Measurements from ENCODE around the gene TRMO. TPM values are rescaled to one million over a fixed set of nuclear protein-coding genes. Genes with fewer than 3 reads are reported as not detected.

The TRMO gene
- total RNA-seq, 1 donor from 2014 or later, result 8.5 TPM

- Histone ChIP-seq H3K27ac (ENCODE audit: low read depth, low read length) (no peak overlapping the region), H3K9ac (ENCODE audit: low read length) (no peak overlapping the region), H3K4me3 (ENCODE audit: insufficient read depth, low read depth, low read length) (no peak overlapping the region), H3K36me3 (ENCODE audit: insufficient read depth, low read length) (peaks cover 5% of the 10 kb centered on the region), H4K20me1 (ENCODE audit: insufficient read depth, low read length) (peaks cover 21% of the 10 kb centered on the region), H3K79me2 (ENCODE audit: insufficient read depth, low read length) (peaks cover 5% of the 10 kb centered on the region), H3K4me2 (ENCODE audit: low read length) (no peak overlapping the region), H3K4me1 (ENCODE audit: insufficient read depth, low read length) (peaks cover 5% of the 10 kb centered on the region), H2AFZ (ENCODE audit: low read depth, low read length) (no peak overlapping the region), H3K9me3 (ENCODE audit: insufficient read depth, low read depth, low read length) (no peaks in the 10 kb centered on the region), H3K27me3 (ENCODE audit: insufficient read depth, low read length) (no peaks in the 10 kb centered on the region)
- DNase-seq (ENCODE audit: low read depth) (no peak), FAIRE-seq (no peak)
- no peak for TF ChIP-seq CTCF (IDR thresholded peaks at IDR 0.05; ENCODE audit: insufficient read depth, low read depth, low read length)
- TF ChIP-seq EZH2 (IDR thresholded peaks at IDR 0.05; ENCODE audit: insufficient read depth, low read length), result no peak
- Mint-ChIP-seq H3K27me3 (ENCODE audit: low read depth, unreplicated experiment) (no peaks in the 10 kb centered on the region), H3K4me3 (ENCODE audit: unreplicated experiment) (no peak overlapping the region), H3K4me1 (ENCODE audit: low read depth, unreplicated experiment) (peaks cover 5% of the 10 kb centered on the region), H3K36me3 (ENCODE audit: low read depth, unreplicated experiment) (no peaks in the 10 kb centered on the region), H3K27ac (ENCODE audit: unreplicated experiment) (no peak overlapping the region), H3K9me3 (ENCODE audit: unreplicated experiment) (peaks cover 2% of the 10 kb centered on the region)
Measured at GRCh38 chr9:97905228-97905627, 17.1 kb downstream of the TRMO start.

- FAIRE-seq, result no peak
- no peak for DNase-seq (ENCODE audit: low read depth)
- H2AFZ ChIP-seq (ENCODE audit: low read depth, low read length), result no peak overlapping the region
Measured at GRCh38 chr9:97904725-97905124, 17.6 kb downstream of the TRMO start.

More at GRCh38 chr9:97904725-97905124, 17.6 kb downstream of the TRMO start:
- peaks cover under 1% of the 10 kb centered on the region for H3K36me3 ChIP-seq (ENCODE audit: insufficient read depth, low read length)
- Mint-ChIP-seq H3K27me3 (ENCODE audit: low read depth, unreplicated experiment) (no peaks in the 10 kb centered on the region), H3K36me3 (ENCODE audit: low read depth, unreplicated experiment) (no peaks in the 10 kb centered on the region), H3K27ac (ENCODE audit: unreplicated experiment) (no peak overlapping the region), H3K9me3 (ENCODE audit: unreplicated experiment) (peaks cover 2% of the 10 kb centered on the region), H3K4me3 (ENCODE audit: unreplicated experiment) (no peak overlapping the region), H3K4me1 (ENCODE audit: low read depth, unreplicated experiment) (peaks cover 5% of the 10 kb centered on the region)
- no peak overlapping the region for H3K27ac ChIP-seq (ENCODE audit: low read depth, low read length)
- TF ChIP-seq EZH2 (IDR thresholded peaks at IDR 0.05; ENCODE audit: insufficient read depth, low read length), result no peak
- TF ChIP-seq CTCF (IDR thresholded peaks at IDR 0.05; ENCODE audit: insufficient read depth, low read depth, low read length), result no peak
- H3K4me1 ChIP-seq (ENCODE audit: insufficient read depth, low read length), result peaks cover 7% of the 10 kb centered on the region
- H3K79me2 ChIP-seq (ENCODE audit: insufficient read depth, low read length), result peaks cover 5% of the 10 kb centered on the region
- peaks cover 21% of the 10 kb centered on the region for H4K20me1 ChIP-seq (ENCODE audit: insufficient read depth, low read length)
- no peaks in the 10 kb centered on the region for H3K27me3 ChIP-seq (ENCODE audit: insufficient read depth, low read length)
- H3K4me2 ChIP-seq (ENCODE audit: low read length), result no peak overlapping the region
- no peak overlapping the region for H3K4me3 ChIP-seq (ENCODE audit: insufficient read depth, low read depth, low read length)
- no peak overlapping the region for H3K9ac ChIP-seq (ENCODE audit: low read length)
- no peaks in the 10 kb centered on the region for H3K9me3 ChIP-seq (ENCODE audit: insufficient read depth, low read depth, low read length)

Measured in astrocyte (in vitro differentiated cells and primary cell).